Stimulated activated CD4-positive, alpha-beta T cell treated with anti-CD3 and anti-CD28 coated beads, Interleukin-15, amount 100 ng/mL, for 1 hour (primary cell): Measurements from ENCODE around the gene RELB.

Experiments used
- DNase-seq, 2 donors: peaks; one replicate each; pipeline ENCODE4 v3.0.0-alpha.2; 2020; ENCODE audit warnings: low read depth in 1 of 2, low spot score in 1 of 2

RELB gene

DNA sequence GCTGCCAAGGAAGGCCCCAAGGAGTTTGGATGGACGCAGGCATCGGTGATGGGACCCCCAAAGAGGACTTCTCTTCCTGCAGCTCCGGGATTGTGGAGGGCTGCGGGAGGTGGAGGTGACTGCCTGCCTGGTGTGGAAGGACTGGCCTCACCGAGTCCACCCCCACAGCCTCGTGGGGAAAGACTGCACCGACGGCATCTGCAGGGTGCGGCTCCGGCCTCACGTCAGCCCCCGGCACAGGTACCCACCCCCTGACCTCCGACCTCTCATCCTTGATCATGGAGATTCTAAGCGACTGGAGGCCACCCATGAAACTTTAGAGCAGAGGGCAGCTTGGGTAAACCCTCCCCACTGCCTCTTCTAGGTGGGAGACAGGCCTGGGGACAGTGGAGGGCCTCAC, 20.7 kb downstream of the RELB start:
- DNase-seq: no peak

DNA sequence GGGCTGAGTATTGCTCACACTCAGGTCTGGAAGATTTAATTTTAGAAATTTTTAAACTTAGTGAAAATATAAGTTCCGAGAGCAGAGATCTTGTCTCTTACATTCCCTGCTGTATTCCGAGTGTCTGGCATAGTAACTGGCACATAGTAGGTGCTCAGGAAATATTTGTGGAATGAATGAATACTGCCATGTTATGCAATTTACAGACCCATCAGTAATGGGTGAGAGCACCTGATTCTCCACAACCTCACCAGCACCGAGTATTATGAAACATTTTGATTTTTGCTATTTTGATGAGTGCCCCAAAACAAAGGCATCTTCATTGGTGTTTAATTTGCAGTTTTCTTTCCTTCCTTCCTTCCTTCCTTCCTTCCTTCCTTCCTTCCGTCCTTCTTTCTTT, 21.8 kb downstream of the RELB start:
- no peak for DNase-seq

DNA sequence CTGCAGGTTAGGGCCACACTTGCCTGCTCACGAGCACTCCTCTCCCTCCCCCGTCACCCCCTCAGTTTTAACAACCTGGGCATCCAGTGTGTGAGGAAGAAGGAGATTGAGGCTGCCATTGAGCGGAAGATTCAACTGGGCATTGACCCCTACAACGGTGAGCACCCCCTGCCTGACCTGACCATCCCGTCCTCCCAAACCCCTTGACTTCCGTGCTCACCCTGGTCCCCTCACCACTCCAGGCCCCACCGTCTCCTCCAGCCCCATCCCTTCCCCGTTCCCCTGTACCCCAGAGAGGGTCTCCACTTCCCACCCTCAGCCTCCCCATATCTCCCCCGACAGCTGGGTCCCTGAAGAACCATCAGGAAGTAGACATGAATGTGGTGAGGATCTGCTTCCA, 24.0 kb downstream of the RELB start:
- no peak for DNase-seq

DNA sequence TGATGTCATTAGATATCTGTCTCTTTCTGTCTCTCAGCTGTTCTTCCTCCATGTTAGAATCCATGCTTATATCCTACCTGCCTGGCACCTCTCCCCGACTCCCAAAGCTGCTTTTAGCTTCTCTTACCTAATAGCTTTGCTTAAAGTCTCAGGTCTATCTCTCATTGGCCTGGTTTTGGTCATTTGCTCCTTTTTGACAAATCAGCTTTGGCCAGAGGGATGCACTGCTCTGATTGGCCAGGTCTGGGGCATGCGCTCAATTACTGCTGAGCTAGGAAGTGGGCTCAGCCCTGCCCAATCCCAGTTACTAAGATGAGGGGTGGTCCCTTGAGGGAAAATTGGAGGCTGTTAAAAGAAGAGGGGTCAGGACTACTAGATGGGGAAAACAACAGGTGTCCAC, 26.1 kb downstream of the RELB start:
- DNase-seq: no peak

DNA sequence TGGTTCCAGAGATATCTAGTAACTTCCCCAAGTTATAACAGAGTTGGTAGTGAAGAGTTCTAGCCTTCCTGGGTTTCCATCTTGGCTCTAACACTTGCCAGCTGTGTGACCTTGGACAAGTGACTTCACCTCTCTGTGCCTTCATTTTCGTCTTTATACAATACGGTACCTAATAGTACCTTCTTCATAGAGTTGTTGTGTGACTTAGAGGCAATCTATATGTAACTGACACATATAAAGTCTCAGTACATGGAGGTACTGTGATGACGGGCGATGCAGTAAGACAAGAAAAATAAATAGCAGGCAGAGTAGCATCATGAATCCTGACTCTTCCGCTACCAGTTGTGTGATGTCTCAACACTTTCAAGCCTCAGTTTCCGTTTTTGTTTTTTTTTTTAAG, 29.6 kb downstream of the RELB start:
- no peak for DNase-seq

DNA sequence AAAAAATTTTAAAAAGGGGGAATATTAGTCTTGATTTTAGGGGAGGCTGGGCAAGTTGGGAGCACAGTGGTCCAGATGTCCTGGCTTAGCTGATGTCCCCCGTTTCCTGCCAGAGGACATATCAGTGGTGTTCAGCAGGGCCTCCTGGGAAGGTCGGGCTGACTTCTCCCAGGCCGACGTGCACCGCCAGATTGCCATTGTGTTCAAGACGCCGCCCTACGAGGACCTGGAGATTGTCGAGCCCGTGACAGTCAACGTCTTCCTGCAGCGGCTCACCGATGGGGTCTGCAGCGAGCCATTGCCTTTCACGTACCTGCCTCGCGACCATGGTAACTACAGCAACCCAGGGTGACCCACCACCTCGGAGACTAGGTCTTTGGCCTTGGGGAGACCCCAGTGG, 31.2 kb downstream of the RELB start:
- DNase-seq: no peak

DNA sequence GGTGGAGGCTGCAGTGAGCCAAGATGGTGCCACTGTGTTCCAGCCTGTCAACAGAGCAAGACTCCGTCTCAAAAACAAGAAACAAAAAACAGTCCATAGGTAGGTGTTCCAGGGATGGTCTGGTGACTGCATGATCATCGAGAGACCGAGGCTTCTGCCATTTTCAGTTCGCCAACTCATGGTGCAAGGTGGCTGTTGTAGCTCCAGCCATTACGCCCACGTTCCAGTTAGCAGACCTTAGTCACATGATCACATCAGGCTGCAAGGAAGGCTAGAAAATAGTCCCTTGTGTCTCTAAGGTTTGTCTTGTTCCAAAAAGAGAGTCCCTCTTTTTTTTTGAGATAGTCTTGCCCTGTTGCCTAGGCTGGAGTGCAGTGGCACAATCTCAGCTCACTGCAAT, 34.5 kb downstream of the RELB start:
- no peak for DNase-seq

DNA sequence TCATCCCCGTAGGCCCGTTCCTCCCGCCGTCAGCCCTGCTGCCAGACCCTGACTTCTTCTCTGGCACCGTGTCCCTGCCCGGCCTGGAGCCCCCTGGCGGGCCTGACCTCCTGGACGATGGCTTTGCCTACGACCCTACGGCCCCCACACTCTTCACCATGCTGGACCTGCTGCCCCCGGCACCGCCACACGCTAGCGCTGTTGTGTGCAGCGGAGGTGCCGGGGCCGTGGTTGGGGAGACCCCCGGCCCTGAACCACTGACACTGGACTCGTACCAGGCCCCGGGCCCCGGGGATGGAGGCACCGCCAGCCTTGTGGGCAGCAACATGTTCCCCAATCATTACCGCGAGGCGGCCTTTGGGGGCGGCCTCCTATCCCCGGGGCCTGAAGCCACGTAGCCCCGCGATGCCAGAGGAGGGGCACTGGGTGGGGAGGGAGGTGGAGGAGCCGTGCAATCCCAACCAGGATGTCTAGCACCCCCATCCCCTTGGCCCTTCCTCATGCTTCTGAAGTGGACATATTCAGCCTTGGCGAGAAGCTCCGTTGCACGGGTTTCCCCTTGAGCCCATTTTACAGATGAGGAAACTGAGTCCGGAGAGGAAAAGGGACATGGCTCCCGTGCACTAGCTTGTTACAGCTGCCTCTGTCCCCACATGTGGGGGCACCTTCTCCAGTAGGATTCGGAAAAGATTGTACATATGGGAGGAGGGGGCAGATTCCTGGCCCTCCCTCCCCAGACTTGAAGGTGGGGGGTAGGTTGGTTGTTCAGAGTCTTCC, 36.3 kb downstream of the RELB start:
- DNase-seq: no peak

DNA sequence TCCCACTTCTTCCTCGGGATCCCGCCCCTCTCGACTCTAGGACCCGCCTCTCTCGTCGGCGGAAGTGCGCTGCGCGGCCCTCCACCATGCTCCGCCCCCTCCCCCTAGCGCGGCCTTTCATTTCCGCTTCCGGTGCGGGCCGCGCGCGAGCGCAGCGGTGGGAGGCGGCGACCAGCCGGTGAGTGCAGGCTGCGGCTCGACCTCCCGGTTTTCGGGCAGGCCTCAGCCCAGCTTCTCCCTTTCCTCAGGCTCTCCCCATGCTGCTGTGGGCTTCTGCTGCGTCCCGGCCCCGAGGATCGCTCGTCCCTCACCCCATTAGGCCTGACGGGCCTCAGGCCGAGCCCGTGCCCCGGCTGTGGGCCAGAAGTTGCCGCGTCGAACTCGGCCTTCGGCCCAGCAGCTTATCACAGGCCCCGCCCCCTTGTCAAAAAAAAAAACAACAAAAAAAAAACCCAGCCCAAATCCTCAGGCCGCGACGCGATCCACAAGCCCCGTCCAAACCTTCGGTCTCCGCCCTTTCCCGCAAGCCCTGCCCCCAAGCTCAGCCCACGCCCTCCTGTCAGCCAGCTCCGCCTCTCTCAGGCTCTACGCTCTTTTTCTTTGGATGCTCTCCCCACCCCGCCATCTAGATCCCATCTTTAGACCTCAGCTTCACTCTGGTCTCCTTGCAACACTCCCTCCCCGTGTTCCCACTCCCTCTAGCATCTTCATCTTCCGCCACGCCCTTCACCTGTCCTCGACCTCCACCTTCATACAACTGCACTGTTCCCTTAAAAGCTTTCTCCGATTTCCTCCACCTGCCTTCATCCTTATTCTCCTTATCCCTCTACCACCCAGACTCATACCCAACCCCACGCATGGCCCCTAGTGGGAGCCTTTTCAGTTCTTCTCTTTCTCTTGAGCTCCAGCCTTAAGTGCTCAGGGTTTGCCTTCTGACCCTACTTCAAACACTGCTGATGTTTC, 37.9 kb downstream of the RELB start, which contains the start of gene CLASRP:
CLASRP (plus strand) TSS at position 115 of the 963 bp plus-strand sequence. CDS start 1,168 bp downstream, outside the sequence.
- peak; percentile 72 to 82 for DNase-seq

DNA sequence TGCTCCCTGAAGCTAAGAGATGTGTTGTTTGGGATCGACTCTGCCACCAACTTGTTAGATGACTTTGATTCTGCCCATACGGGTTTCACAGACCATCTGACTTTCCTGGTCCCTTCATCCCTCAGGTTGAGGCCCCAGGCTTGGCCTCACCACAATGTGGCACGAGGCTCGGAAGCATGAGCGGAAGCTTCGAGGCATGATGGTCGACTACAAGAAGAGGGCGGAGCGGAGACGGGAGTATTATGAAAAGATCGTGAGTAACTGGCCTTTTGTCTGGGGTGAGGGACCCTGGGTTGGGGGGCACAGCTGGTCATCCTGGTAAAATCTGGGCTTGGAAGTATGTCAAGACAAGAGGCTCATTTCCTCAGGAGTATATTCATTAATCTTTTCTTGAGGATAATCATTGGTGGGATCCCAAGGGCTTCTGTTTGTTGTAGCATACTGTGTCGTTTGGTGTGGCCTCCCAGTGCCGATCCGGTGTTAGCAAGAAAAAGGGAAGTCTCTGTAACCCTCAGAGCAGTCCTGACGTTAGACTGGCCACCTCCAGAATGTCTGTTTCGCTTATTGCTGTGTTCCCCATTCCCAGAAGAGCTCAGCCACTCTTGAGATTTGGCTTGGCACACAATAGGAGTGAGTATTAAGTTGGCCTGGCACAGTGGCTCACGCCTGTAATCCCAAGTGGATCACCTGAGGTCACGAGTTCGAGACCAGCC, 39.0 kb downstream of the RELB start:
- no peak for DNase-seq

DNA sequence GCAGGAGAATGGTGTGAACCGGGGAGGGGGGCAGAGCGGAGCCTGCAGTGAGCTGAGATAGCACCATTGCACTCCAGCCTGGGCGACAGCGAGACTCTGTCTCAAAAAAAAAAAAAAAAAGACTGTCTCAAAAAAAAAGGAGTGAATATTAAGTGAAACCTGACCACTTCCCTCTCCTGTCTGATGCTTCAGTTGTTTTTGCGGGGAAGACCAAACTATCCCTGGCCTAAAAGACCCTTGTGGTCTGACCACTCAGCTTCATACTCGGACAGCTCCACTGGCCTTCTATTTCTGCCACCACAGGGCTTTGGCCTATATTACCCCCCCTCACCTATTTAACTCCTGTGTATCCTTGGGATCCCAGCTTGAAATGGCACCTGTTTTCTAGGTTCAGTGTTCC, 39.9 kb downstream of the RELB start:
- no peak for DNase-seq

DNA sequence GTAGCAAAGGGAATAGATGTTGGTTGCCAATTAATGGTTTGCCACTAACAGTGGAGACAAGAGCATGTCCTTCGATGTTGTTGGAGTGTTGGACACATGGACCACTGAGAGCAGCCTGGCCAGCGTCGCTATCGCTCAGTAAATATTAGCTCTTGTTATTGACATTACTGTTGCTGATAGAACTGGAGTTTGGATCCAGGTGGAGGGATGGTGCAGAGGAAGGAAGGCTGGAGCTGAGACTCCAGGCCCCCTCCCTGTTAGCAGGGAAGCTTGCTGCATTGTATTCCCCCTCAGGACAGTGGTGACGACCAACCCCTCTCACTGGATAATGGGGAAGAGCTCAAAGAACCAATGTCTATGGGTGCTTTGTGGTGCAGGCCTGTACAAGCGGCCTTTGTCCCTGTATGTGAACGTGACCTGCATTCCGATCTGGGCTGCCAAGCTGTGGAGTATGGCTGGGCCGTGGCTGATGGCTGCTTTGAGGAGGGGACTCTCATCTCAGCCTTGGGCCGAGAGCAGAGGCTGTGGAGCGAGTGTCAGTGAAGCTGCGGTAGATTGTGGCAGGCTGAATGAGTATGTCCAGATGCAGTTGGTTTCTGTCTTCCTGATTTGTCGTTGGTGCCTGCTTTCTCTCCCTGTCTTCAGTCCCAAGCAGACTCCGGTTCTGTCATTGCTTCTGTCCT, 44.5 kb downstream of the RELB start:
- DNase-seq: no peak

DNA sequence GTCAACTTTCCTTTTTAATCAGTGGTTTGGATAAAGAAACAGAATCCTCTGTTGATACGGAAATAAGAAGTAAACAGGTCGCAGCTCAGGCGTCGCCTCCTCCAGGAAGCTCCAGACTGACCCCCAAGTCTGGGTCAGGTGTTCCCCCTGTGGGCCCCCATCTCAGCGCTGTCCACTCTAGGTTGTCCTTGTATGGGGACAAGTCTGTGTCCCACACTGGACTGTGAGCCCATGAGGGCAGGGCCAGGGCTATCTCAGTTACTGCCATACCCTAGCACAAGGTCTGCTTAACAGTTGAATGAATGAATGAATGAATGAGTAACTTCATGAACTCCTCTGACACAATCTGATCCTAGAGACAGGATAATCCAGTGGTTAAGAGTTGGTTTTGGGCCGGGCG, 45.1 kb downstream of the RELB start:
- DNase-seq: no peak

DNA sequence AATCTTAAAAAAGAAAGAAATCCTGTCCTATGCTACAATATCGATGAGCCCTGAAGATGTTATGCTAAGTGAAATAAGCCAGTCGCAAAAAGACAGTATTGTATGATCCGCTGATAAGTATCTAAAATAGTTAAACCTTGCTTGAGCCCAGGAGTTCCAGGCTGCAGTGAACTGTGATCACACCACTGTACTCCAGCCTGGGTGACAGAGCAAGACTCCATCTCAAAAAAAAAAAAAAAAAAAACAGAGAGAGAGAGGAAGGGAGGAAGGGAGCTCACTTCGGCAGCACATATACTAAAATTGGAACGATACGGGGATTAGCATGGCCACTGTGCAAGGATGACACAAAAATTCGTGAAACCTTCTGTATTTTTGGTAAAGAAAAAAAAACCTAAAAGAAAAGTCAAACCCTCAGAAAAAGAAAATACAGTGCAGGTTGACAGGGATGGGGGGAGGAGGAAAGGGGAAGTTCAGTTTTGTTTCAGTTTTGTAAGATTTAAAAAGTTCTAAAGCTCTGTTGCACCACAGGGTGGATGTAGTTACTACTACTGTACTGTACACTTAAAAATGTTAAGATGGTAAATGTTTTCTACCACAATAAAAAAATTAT, 46.0 kb downstream of the RELB start:
- no peak for DNase-seq

DNA sequence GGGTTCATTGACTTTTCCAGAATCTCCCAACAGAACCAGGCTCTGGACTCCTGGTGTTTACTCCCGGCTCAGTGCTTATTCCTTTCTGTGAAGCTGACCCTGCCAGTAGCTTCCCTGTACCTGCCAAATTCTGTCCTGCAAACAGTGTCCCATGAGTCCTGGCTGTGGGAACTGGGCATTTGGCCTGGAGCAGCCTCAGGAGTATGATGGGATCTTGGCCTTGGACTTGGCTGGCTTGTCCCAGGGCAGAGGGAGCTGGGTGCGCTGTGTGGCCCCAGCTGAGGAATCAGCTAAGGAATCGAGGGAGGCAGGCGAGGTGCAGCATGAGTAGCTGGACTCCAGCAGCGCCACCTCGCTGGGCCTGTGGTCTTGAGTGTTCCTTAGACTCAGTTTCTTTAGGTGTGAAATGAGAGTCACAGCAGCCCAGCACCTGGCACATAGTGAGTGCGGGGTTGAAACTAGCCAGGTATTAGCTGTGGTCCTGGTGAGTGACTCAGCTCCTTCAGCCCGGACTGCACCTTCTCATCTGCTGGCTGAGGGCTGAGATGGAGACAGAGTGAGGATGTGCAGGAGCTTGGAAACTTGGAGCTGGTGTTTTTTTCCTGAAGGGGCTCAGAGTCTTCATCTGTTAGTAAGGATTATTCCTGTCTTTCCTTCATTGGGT, 47.9 kb downstream of the RELB start:
- DNase-seq: no peak

DNA sequence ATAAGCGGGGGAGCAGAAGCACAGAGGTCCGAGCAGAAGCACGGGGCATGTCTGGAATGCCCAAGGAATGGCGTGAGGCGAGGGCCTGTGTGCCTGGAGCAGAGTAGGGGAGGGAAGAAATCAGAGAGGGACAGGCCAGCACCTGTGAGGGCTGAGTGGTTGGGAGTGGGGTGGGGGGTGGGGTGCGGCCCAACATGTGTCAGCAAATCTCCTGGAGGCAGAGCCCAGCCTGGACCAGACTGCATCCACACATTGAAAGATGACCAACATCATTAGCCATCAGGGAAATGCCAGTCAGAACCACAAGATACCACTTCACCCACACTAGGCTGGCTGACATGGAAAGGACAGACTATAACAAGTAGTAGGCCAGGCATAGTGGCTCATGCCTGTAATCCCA, 48.8 kb downstream of the RELB start:
- DNase-seq: no peak

DNA sequence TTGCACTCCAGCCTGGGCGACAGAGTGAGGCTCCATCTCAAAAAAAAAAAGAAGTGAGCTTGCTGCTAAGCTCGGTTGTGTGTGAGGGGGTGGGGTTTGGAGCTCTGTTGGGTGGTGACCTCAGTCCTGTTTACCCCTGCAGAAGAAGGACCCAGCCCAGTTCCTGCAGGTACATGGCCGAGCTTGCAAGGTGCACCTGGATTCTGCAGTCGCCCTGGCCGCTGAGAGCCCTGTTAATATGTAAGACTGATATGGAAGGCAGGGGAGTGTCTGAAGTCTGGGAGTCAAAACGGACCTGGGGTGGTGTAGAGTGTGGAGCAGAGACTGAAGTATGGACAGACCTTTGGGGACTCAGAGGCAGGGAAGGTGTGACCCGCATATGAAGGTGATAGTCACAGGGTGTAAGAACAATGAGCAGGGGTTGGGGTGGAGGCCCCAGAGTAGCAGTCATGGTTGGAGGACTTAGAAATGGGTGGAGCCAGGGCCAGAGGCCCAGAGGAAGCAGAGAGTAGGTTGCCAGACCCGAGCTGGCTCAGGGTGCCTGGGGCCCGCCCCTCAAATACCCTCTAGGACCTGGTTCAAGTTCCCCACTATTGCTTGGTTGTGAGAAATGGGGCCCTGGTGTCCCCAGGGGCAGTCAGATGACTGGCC, 50.8 kb downstream of the RELB start:
- no peak for DNase-seq

DNA sequence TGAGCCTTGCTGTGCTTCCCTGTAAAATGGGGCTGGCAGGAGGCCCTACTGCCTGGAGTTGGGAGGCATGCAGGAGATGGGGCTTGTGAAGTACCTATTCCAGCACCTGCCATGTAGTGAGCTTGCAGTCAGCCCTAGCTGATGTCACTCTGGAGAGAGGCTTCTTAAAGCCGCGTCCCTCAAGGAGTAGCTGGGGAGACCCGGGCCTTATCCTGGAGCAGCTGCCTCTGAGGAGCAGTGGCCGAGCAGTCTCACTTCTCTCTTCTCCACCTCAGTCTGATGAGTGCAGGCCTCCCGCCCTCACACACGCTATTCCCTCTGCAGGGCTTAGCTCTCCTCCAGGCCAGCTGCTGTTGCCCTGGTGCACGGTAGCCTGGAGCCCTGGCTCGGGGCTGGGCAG, 55.6 kb downstream of the RELB start:
- DNase-seq: no peak

DNA sequence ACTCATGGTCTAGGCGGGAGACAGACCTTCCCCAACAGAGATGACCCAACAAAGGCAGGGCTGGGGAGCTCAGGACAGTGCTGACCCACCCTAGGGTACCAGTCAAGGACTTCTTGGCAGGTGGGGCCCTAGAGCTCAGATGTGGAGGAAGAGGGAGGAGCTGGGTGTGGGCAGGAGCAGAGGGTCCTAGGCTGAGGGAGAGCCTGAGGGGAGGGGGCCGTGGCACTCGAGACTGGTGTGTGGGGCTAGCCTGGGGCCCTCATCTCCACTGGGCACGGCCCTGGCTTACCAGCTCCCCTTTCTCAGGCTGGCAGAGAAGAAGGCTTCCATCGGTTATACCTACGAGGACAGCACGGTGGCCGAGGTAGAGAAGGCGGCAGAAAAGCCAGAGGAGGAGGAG, 56.2 kb downstream of the RELB start:
- no peak for DNase-seq
